ENCODE results near the gene SATB2.

- TF ChIP-seq CTCF (IDR thresholded peaks at IDR 0.05) (no peak), POLR2A (IDR thresholded peaks at IDR 0.05; ENCODE audit: low read depth) (no peak)
Measured at GRCh38 chr2:199465988-199466691, 8.4 kb upstream of the SATB2 start.

Measured in esophagus muscularis mucosa (tissue), 3 donors.